Fibroblast of skin of right biceps (primary cell): Measurements from ENCODE around the gene ANTXR1.

Experiments
- DNase-seq: peaks from one replicate; pipeline ENCODE4 v3.0.0-alpha.2; 2013

Gene ANTXR1

GRCh38 chr2:69102041-69102593, 89.1 kb downstream of the ANTXR1 start:
- DNase-seq = no peak

- DNase-seq = no peak
Measured at GRCh38 chr2:69103419-69103818, 90.4 kb downstream of the ANTXR1 start.

DNA sequence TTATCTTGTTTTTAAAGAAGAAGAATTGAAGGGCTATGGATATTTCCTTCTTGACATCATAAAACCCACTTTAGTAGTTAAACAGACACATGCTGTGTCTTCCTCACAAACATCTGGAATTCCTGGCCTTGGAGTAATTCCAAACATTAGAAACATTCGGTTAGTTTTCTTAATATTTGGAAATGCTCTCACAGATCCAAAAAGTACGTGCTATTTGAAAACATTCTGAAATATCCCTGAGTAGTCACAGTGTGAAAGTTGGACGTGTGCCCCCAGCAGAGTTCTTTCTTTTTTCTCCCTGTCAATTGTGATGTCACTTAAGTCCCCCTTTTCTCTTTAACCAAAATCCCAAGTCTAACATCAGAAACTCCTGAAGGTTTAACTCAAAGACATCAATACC, 91.3 kb downstream of the ANTXR1 start:
- no peak for DNase-seq

DNA sequence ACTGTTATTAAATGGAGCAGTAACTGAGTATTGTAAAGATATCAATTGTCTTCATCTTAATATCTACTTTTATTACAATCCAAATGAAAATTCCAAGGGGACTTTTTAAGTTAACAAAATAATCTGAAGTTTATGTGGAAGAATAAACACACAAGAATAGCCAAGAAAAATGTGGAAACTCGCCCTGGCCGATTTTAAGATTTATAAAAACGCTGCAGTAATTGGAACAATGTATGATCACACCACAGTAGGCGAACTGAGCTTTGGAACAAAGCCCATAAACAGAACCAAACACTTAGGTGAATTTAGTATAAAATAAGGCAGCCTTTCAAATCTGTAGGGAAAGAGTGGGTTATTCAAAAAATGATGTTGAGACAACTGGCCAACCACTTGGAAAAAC, 96.3 kb downstream of the ANTXR1 start:
- no peak for DNase-seq

- DNase-seq = no peak
Measured at GRCh38 chr2:69111076-69111475, 98.1 kb downstream of the ANTXR1 start.

DNA sequence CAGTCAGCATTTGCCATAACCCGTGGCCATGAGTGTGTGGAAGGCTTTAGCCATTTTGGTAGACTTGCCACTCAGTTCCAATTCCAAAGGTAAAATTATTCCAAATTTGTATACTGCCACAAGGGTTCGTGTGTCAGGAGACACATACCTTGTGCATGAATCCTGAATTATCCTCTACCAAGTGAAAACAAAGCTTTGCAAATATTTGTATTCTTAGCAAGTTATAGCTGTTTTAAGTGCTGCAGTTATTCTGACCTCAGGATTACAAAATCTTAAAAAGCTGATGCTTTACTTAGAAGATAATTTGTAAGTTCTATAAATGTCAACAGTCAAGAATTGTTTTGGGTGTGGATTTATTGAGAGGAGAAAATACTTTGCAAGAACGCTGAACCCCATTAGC, 100.6 kb downstream of the ANTXR1 start:
- DNase-seq = peak; percentile 38

GRCh38 chr2:69114534-69114933, 101.6 kb downstream of the ANTXR1 start:
- no peak for DNase-seq

- DNase-seq = peak; percentile 44
Measured at GRCh38 chr2:69116438-69116837, 103.5 kb downstream of the ANTXR1 start.

DNA sequence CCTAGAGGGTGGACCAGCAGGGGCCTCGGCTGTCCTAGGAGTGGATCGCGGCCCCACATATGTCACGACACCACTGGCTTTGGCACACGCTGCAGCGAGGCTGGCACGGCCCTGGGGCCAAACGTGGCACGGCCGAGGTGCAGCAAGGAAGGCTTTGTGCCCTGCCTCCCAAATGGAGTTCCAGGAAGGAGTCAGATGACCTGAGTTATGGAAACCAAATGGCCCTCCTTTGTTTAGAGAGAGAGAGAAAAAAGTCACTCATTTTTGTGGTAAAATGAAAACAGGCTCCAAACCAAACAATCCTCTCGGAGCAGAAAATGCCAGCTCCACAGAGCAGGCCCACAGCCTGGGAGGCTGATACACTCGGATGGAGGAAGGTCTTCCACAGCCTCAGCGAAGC, 105.6 kb downstream of the ANTXR1 start:
- DNase-seq = peak; percentile 75

- no peak for DNase-seq
Measured at GRCh38 chr2:69119104-69119894, 106.3 kb downstream of the ANTXR1 start.

DNA sequence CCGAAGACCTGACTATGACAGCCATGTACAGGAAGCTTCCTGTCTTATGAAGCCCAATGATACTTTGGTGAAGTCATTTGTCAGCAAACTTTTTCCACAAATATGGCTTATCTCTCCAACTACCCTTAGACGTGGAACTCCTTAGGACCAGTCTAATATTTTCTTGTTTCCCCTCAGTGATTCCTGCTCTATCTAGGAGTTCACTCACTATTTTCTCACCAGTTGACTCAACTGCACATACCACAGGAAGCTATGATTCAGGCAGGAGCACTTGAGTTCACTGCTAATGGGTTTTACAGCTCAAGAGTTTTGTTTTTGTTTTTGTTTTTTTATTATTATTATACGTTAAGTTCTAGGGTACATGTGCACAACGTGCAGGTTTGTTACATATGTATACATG, 109.3 kb downstream of the ANTXR1 start:
- peak; percentile 82 for DNase-seq

DNA sequence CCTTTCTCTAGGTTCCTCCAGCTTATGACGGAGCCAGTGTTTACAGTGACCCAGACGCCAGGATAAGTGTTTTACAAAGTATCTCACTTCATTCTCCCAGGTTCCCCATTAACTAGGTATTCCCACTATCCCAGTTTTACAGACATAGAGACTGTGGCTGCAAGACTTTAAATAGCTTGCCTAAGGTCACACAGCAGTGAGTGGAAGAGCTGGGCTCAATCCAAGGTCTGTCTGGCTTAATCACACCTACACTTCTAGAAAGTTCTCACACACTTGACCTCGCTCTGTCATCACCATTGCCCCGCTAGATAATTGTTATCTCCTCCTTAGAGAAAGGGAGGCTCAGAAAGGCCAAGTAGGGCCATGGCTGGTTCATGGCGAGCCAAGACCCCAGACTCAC, 110.2 kb downstream of the ANTXR1 start:
- DNase-seq = no peak

DNA sequence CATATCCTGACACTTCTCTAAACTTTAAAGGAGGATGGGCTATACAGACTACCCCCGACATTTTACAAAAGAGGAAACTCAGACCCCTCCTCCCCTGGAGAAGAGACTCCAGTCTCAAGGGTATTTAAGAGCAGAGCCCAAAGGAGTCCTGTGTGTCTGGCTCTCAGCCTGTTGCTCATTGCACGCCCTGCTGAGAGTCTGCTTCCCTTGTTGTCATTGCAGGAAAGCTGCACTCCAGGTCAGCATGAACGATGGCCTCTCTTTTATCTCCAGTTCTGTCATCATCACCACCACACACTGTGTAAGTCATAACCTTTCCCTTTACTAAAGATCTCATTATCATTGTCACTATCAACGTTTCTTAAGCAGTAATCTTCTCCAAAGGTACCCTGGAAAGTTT, 111.4 kb downstream of the ANTXR1 start:
- DNase-seq = no peak

DNA sequence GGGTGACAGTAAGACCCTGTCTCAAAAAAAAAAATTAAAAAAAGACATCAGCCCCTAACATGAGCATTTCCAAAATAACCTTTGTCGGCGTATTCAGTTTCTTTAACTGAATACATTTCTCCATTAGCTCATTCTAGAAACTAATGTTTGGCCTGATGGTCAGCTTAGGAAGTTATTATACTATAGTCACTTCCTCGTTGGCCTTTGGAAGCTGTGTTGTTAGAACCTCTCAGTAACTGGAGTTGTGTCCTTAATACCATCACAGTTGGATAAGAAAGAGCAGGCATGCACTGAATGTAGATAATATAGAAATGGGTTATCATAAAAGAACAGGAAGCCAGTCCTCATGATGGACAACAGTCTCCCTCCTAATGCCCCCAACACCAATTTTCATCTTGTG, 112.8 kb downstream of the ANTXR1 start:
- DNase-seq = no peak

GRCh38 chr2:69126341-69126740, 113.4 kb downstream of the ANTXR1 start:
- DNase-seq = no peak

DNA sequence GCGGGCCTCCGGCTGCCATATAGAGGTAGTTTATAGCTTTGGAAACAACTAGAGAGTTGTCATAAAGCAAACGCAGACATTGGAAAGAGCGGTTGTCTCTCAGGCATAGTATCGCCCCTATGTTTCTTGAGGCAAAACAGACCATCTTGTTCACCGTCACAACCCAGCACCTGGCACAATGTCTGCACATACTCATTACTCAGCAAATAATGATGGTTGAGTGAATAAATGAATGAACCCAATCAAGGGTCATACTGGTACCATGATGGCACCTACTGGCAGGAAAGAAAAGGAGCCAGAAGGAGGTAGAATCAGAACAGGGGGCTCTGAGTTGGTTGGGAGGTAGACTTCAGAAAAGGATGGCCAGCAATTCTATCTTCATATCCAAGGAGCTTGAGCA, 118.5 kb downstream of the ANTXR1 start:
- DNase-seq = no peak

DNA sequence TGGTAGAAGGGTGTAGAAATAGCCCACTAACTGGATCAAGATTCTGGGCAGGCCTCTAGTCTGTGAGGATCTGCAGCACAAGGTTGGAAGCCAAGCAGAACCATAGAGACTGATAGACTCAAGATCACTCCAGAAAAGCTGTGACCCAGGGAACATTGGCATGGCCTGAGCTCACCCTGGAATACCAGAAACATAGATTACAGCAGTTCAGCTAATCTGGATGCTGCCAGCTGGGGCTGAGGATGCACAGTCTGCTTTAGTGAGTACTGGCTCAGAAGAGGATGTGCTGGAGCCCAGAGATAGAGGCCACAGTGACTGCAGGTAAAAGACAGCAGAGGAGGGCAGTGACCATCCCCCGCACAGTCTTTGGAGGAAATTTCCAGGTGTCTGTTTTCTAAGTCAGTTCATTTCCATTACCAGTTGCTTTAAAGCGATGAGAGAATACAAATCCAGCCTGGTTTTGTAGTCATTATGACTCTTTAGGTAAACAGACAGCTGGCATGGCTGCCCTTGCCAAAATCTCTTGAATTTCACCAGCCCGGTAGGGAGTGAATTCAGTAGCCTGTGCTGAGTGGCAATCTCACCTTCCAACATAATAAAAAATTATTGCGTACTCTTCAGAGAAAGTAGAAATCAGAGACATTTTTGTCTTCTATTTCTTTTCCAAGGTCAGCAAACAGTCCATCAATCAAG, 119.2 kb downstream of the ANTXR1 start:
- DNase-seq = no peak

DNA sequence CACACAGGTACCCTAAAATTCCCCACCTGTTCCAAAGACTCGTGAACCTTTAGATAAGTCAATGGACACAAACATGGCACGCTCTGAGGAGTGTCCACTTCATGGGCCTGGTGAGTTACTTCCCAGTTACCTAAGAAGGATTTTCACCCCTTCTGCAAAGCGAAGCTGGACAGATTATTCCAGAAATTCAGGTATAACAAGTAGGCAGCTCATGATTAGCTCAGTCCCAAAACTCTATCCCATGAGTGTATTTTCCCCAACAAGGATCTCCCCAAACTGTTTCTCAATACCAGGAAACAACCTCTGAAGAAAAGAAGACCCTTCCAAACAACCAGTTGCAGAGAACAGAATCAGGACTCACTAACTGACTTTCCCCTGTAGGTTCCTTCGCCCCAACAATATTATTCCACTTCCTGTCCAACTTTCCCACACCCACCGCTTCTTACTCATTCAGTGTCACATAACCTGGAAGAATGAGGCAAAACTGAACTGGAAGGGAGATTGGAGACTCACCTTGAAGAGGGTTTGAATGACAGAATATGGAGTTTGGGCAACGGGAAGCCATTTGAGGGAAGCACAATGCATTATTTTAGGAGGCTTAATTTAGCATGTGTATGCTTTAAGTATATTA, 120.1 kb downstream of the ANTXR1 start:
- DNase-seq = no peak

DNA sequence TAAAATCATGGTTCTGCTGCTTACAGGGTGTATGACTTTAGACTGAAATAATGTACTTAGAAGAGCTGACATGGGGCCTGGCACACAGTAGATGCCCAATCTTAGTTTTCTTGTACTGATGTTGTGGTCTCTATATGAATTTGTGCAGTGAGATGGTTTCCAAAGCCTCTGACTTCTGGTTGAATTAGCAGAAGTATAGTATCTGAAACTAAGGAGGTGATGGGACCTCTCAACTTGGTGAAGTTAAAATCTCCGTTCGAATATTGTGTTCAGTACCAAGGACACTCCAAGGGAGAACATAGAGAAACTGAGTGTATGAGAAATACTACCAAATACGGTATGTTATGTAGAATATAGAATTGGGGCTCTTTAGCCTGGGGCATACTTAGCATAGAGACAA, 120.9 kb downstream of the ANTXR1 start:
- DNase-seq = no peak

GRCh38 chr2:69134306-69134945, 121.4 kb downstream of the ANTXR1 start:
- no peak for DNase-seq

DNA sequence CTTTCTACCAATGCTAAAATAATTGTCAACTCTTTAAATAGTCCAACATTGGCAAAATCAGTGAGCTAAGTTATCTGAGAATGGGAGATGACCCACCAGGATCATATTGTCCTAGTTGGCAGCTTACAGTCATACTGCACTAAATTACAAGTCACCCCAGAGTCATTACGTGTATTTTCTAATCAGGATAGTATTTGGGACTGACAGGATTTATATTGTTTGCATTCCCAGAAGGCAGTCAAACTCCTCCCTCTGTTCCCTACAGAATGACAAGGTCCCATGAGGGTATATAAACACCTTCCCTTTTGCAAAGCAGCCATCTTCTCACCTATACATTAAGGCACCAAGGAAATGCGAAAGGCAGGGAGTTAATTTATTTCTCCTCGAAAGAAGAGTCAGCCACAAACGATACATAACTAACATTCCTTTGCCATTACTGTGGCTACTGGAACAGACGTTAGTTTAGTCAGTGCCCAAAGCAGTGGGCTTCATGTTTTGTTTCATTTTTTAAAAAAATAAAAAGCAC, 125.3 kb downstream of the ANTXR1 start:
- DNase-seq = peak; percentile 91

GRCh38 chr2:69138793-69139459, 125.9 kb downstream of the ANTXR1 start:
- DNase-seq = peak; percentile 85
